ENCODE measurements around the gene C10orf90. TPM values are rescaled to one million over a fixed set of nuclear protein-coding genes. Genes with fewer than 3 reads are reported as not detected.

C10orf90 gene
- total RNA-seq, 1 experiment from 2014 or later: 0.67 TPM

- intact Hi-C loops (cut with micrococcal nuclease; ENCODE audit: unreplicated experiment): no loop called here
- DNase-seq (ENCODE audit: low read depth, low spot score) (no peak), ATAC-seq (no peak)
- POLR2A ChIA-PET: no interaction called here
- Histone ChIP-seq H3K36me3 (ENCODE audit: control insufficient read depth, insufficient read depth, low read length) (no peaks in the 10 kb centered on the region), H3K9me3 (ENCODE audit: control insufficient read depth, insufficient read depth, low read depth, low read length) (no peaks in the 10 kb centered on the region), H3K27ac (ENCODE audit: low read length) (no peak overlapping the region), H3K4me1 (ENCODE audit: control insufficient read depth, insufficient read depth, low read length) (no peaks in the 10 kb centered on the region), H3K27me3 (ENCODE audit: control insufficient read depth, insufficient read depth, low read length) (peaks cover 8% of the 10 kb centered on the region), H3K4me3 (ENCODE audit: low read depth in 2 of 2, low read length in 2 of 2) (no peak overlapping the region)
- no peak for TF ChIP-seq SIN3A (IDR thresholded peaks at IDR 0.05; ENCODE audit: borderline replicate concordance, insufficient read depth, low read depth, low read length)
- in situ Hi-C loops (cut with HindIII; ENCODE audit: low pct_unique_long_range_greater_than_20kb, low sequenced_read_pairs): no loop called here
- CTCF ChIA-PET: no interaction called here
- BruUV-seq (replicated peaks): no TSS peak
Measured at GRCh38 chr10:126669168-126669567, 1.3 kb downstream of the C10orf90 start.

DNA sequence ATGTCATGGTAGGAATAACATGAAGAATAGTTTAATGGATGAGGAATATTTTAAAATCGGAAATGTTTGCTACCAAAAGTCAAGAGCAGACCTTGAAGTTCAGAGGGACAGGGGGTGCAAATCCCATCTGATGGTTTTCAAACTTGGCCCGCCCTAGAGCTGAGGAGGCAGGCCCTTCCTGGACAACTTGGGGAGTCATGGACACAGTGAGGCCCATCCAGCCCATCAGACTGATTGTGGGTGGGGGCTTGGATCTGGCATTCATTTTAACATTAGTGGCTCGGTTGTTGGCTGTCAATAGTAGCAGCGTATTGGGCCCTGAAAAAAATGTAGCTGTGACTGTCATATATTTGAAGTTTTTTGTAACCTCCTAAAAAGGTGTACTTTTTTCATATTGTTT lies 2.0 kb downstream of the C10orf90 start:
- Histone ChIP-seq H3K4me3 (ENCODE audit: low read depth in 2 of 2, low read length in 2 of 2) (no peak overlapping the region), H3K4me1 (ENCODE audit: control insufficient read depth, insufficient read depth, low read length) (no peaks in the 10 kb centered on the region), H3K27ac (ENCODE audit: low read length) (no peak overlapping the region), H3K9me3 (ENCODE audit: control insufficient read depth, insufficient read depth, low read depth, low read length) (no peaks in the 10 kb centered on the region), H3K27me3 (ENCODE audit: control insufficient read depth, insufficient read depth, low read length) (peaks cover 8% of the 10 kb centered on the region), H3K36me3 (ENCODE audit: control insufficient read depth, insufficient read depth, low read length) (no peaks in the 10 kb centered on the region)
- CTCF ChIA-PET: no interaction called here
- POLR2A ChIA-PET: no interaction called here
- DNase-seq (ENCODE audit: low read depth, low spot score) (no peak), ATAC-seq (no peak)
- no TSS peak for BruUV-seq (replicated peaks)
- in situ Hi-C loops (cut with HindIII; ENCODE audit: low pct_unique_long_range_greater_than_20kb, low sequenced_read_pairs) (no loop called here), intact Hi-C loops (cut with micrococcal nuclease; ENCODE audit: unreplicated experiment) (no loop called here)
- no peak for TF ChIP-seq SIN3A (IDR thresholded peaks at IDR 0.05; ENCODE audit: borderline replicate concordance, insufficient read depth, low read depth, low read length)
- TF ChIP-seq, protein P1, sequence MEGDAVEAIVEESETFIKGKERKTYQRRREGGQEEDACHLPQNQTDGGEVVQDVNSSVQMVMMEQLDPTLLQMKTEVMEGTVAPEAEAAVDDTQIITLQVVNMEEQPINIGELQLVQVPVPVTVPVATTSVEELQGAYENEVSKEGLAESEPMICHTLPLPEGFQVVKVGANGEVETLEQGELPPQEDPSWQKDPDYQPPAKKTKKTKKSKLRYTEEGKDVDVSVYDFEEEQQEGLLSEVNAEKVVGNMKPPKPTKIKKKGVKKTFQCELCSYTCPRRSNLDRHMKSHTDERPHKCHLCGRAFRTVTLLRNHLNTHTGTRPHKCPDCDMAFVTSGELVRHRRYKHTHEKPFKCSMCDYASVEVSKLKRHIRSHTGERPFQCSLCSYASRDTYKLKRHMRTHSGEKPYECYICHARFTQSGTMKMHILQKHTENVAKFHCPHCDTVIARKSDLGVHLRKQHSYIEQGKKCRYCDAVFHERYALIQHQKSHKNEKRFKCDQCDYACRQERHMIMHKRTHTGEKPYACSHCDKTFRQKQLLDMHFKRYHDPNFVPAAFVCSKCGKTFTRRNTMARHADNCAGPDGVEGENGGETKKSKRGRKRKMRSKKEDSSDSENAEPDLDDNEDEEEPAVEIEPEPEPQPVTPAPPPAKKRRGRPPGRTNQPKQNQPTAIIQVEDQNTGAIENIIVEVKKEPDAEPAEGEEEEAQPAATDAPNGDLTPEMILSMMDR (IDR thresholded peaks at IDR 0.05): no peak
- no peak for TF ChIP-seq POLR2AphosphoS5 (IDR thresholded peaks at IDR 0.05; ENCODE audit: low read depth, low read length)
- no peak for TF ChIP-seq TCF7L2 (IDR thresholded peaks at IDR 0.05; ENCODE audit: low read depth, low read length)
- TF ChIP-seq REST (IDR thresholded peaks at IDR 0.05; ENCODE audit: insufficient read depth in 1 of 2, low read depth in 2 of 2, low read length in 1 of 2): no peak

GRCh38 chr10:126667568-126667967 lies 2.9 kb downstream of the C10orf90 start:
- in situ Hi-C loops (cut with HindIII; ENCODE audit: low pct_unique_long_range_greater_than_20kb, low sequenced_read_pairs): no loop called here
- BruUV-seq (replicated peaks): no TSS peak

More at GRCh38 chr10:126667568-126667967, 2.9 kb downstream of the C10orf90 start:
- DNase-seq (ENCODE audit: low read depth, low spot score): no peak
- Histone ChIP-seq H3K9me3 (ENCODE audit: control insufficient read depth, insufficient read depth, low read depth, low read length) (no peaks in the 10 kb centered on the region), H3K4me1 (ENCODE audit: control insufficient read depth, insufficient read depth, low read length) (no peaks in the 10 kb centered on the region), H3K27me3 (ENCODE audit: control insufficient read depth, insufficient read depth, low read length) (peaks cover 8% of the 10 kb centered on the region), H3K4me3 (ENCODE audit: low read depth in 2 of 2, low read length in 2 of 2) (no peak overlapping the region), H3K36me3 (ENCODE audit: control insufficient read depth, insufficient read depth, low read length) (no peaks in the 10 kb centered on the region), H3K27ac (ENCODE audit: low read length) (no peak overlapping the region)
- TF ChIP-seq REST (IDR thresholded peaks at IDR 0.05; ENCODE audit: insufficient read depth in 1 of 2, low read depth in 2 of 2, low read length in 1 of 2) (no peak), SIN3A (IDR thresholded peaks at IDR 0.05; ENCODE audit: borderline replicate concordance, insufficient read depth, low read depth, low read length) (no peak), POLR2AphosphoS5 (IDR thresholded peaks at IDR 0.05; ENCODE audit: low read depth, low read length) (no peak), TCF7L2 (IDR thresholded peaks at IDR 0.05; ENCODE audit: low read depth, low read length) (no peak)
- TF ChIP-seq, protein P1 (IDR thresholded peaks at IDR 0.05): no peak
- intact Hi-C loops (cut with micrococcal nuclease; ENCODE audit: unreplicated experiment): no loop called here
- ChIA-PET POLR2A (no interaction called here), CTCF (no interaction called here)
- no peak for ATAC-seq
